Measurements from ENCODE around the gene PPL. TPM values are rescaled to one million over a fixed set of nuclear protein-coding genes. Genes with fewer than 3 reads are reported as not detected.

The PPL gene
- total and polyA plus RNA-seq, 11 donors, result 4.3 to 23.8 (median 7.8) TPM

GRCh38 chr16:4902038-4902437, 34.9 kb downstream of the PPL start:
- intact Hi-C loops (cut with DNase I), result no loop called here
- TF ChIP-seq CTCF (IDR thresholded peaks at IDR 0.05) (no peak), POLR2A (IDR thresholded peaks at IDR 0.05) (no peak)
- WGBS, 4 donors, result 88 to 96% (median 91%) methylated on average over 12 to 13 of the region's 13 CpGs
- Histone ChIP-seq H3K27me3 (no peaks in the 10 kb centered on the region), H3K27ac (no peak overlapping the region), H3K36me3 (no peaks in the 10 kb centered on the region), H3K4me1 (no peaks in the 10 kb centered on the region), H3K4me3 (no peak overlapping the region), H3K9me3 (peaks cover 0 to 6% (median 0%) of the 10 kb centered on the region in 12 donors)
- DNase-seq (no peak), ATAC-seq (no peak)

- Histone ChIP-seq H3K27ac (no peak overlapping the region), H3K4me3 (no peak overlapping the region), H3K4me1 (no peaks in the 10 kb centered on the region), H3K9me3 (peaks cover 0 to 6% (median 0%) of the 10 kb centered on the region in 12 donors), H3K36me3 (no peaks in the 10 kb centered on the region), H3K27me3 (no peaks in the 10 kb centered on the region)
- no peak for TF ChIP-seq POLR2A (IDR thresholded peaks at IDR 0.05)
- TF ChIP-seq CTCF (IDR thresholded peaks at IDR 0.05), result no peak
- intact Hi-C loops (cut with DNase I), result no loop called here
- DNase-seq (no peak), ATAC-seq (no peak)
- 80 to 86% (median 82%) methylated on average over 11 of the region's 11 CpGs for WGBS, 4 donors
Observed at GRCh38 chr16:4900750-4901149, 36.2 kb downstream of the PPL start.

- Histone ChIP-seq H3K36me3 (no peaks in the 10 kb centered on the region), H3K27ac (no peak overlapping the region), H3K27me3 (no peaks in the 10 kb centered on the region), H3K4me3 (no peak overlapping the region), H3K9me3 (peaks cover 0 to 6% (median 0%) of the 10 kb centered on the region in 12 donors), H3K4me1 (no peaks in the 10 kb centered on the region)
- no peak for DNase-seq
- no peak for ATAC-seq
- 53 to 59% (median 56%) methylated on average over 8 of the region's 8 CpGs for WGBS, 4 donors
- TF ChIP-seq CTCF (IDR thresholded peaks at IDR 0.05), result no peak
- TF ChIP-seq POLR2A (IDR thresholded peaks at IDR 0.05), result no peak
- intact Hi-C loops (cut with DNase I), result no loop called here
Observed at GRCh38 chr16:4900036-4900435, 36.9 kb downstream of the PPL start.

GRCh38 chr16:4899474-4899846, 37.5 kb downstream of the PPL start:
- TF ChIP-seq CTCF (IDR thresholded peaks at IDR 0.05), result no peak
- no peak for TF ChIP-seq POLR2A (IDR thresholded peaks at IDR 0.05)
- no peak for ATAC-seq
- Histone ChIP-seq H3K27me3 (no peaks in the 10 kb centered on the region), H3K9me3 (peaks cover 0 to 6% (median 0%) of the 10 kb centered on the region in 12 donors), H3K4me3 (no peak overlapping the region), H3K27ac (no peak overlapping the region), H3K4me1 (no peaks in the 10 kb centered on the region), H3K36me3 (no peaks in the 10 kb centered on the region)
- 79 to 86% (median 85%) methylated on average over 6 of the region's 6 CpGs for WGBS, 4 donors
- no peak for DNase-seq
- intact Hi-C loops (cut with DNase I), result no loop called here

Data from heart left ventricle (tissue), 16 donors.